ENCODE results near the gene EEF1E1.

- TF ChIP-seq ELK4 (IDR thresholded peaks at IDR 0.05; ENCODE audit: borderline replicate concordance, low read depth, low read length) (no peak), CTCF (tag by site-specific recombination; IDR thresholded peaks at IDR 0.05) (no peak), MEIS1 (CRISPR knock-in tag; IDR thresholded peaks at IDR 0.05; ENCODE audit: borderline replicate concordance) (no peak), YY1 (tag by site-specific recombination; IDR thresholded peaks at IDR 0.05) (no peak)
These were observed 20.9 kb upstream of the EEF1E1 start for GRCh38 chr6:8123236-8123635.
